Measurements from ENCODE around the gene NRXN3. TPM values are rescaled to one million over a fixed set of nuclear protein-coding genes. Genes with fewer than 3 reads are reported as not detected.

The NRXN3 gene
- total RNA-seq, 1 experiment from 2014 or later = not detected

DNA sequence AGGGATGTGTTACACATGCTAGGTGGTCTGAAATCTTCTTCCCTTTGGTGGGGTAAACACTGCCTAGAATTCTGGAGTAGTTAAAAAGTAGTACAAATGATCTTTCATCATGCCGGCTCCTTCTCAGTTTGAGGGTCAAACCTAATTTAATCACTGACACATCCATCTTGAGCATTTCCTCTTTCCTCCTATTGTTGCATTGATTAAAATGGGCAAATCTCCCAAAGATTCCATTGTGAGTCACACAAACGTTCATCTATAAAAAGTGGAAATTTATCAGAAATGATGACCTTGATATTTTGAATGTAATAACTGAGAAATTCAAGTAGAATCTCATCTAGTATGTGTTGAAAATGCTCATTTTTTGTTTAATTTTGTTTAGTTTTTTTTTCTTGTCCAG, 996.0 kb downstream of the NRXN3 start:
- Histone ChIP-seq H3K27ac (no peak overlapping the region), H3K9me2 (ENCODE audit: insufficient read depth) (no peaks in the 10 kb centered on the region), H4K20me1 (ENCODE audit: insufficient read depth) (no peaks in the 10 kb centered on the region), H3K4me3 (no peak overlapping the region), H3K4me2 (no peak overlapping the region), H3F3A (ENCODE audit: insufficient read depth, low read depth) (no peaks in the 10 kb centered on the region), H3K79me2 (ENCODE audit: low read depth) (no peaks in the 10 kb centered on the region), H3K4me1 (replicated peaks; ENCODE audit: insufficient read depth) (no peaks in the 10 kb centered on the region), H3K9me3 (ENCODE audit: insufficient read depth, low read depth) (no peaks in the 10 kb centered on the region), H3K27me3 (ENCODE audit: insufficient read depth, low read depth) (no peaks in the 10 kb centered on the region), H3K36me3 (ENCODE audit: low read depth) (no peaks in the 10 kb centered on the region), H2AFZ (no peak overlapping the region)
- no peak for DNase-seq
- TF ChIP-seq EZH2 (IDR thresholded peaks at IDR 0.05; ENCODE audit: low read depth) = no peak
- TF ChIP-seq, protein P1, sequence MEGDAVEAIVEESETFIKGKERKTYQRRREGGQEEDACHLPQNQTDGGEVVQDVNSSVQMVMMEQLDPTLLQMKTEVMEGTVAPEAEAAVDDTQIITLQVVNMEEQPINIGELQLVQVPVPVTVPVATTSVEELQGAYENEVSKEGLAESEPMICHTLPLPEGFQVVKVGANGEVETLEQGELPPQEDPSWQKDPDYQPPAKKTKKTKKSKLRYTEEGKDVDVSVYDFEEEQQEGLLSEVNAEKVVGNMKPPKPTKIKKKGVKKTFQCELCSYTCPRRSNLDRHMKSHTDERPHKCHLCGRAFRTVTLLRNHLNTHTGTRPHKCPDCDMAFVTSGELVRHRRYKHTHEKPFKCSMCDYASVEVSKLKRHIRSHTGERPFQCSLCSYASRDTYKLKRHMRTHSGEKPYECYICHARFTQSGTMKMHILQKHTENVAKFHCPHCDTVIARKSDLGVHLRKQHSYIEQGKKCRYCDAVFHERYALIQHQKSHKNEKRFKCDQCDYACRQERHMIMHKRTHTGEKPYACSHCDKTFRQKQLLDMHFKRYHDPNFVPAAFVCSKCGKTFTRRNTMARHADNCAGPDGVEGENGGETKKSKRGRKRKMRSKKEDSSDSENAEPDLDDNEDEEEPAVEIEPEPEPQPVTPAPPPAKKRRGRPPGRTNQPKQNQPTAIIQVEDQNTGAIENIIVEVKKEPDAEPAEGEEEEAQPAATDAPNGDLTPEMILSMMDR (conservative IDR thresholded peaks at IDR 0.05) = no peak
- CTCF ChIA-PET = no interaction called here
- BruUV-seq (replicated peaks) = no TSS peak
- POLR2A ChIA-PET (ENCODE audit: unreplicated experiment) = no interaction called here
- intact Hi-C loops (cut with micrococcal nuclease; ENCODE audit: unreplicated experiment) = no loop called here

GRCh38 chr14:79167957-79168356, 997.8 kb downstream of the NRXN3 start:
- Histone ChIP-seq H3K4me2 (no peak overlapping the region), H2AFZ (no peak overlapping the region), H3K4me1 (replicated peaks; ENCODE audit: insufficient read depth) (no peaks in the 10 kb centered on the region), H3K79me2 (ENCODE audit: low read depth) (no peaks in the 10 kb centered on the region), H3F3A (ENCODE audit: insufficient read depth, low read depth) (no peaks in the 10 kb centered on the region), H3K9me2 (ENCODE audit: insufficient read depth) (no peaks in the 10 kb centered on the region), H4K20me1 (ENCODE audit: insufficient read depth) (no peaks in the 10 kb centered on the region), H3K4me3 (no peak overlapping the region), H3K9me3 (ENCODE audit: insufficient read depth, low read depth) (no peaks in the 10 kb centered on the region), H3K27ac (no peak overlapping the region), H3K27me3 (ENCODE audit: insufficient read depth, low read depth) (no peaks in the 10 kb centered on the region), H3K36me3 (ENCODE audit: low read depth) (no peaks in the 10 kb centered on the region)
- no peak for DNase-seq
- no peak for TF ChIP-seq EZH2 (IDR thresholded peaks at IDR 0.05; ENCODE audit: low read depth)
- TF ChIP-seq, protein P1 (conservative IDR thresholded peaks at IDR 0.05) = no peak
- CTCF ChIA-PET = no interaction called here
- POLR2A ChIA-PET (ENCODE audit: unreplicated experiment) = no interaction called here
- intact Hi-C loops (cut with micrococcal nuclease; ENCODE audit: unreplicated experiment) = no loop called here
- no TSS peak for BruUV-seq (replicated peaks)

- no peaks in the 10 kb centered on the region for H4K20me1 ChIP-seq (ENCODE audit: insufficient read depth)
Observed at GRCh38 chr14:79175671-79176070, 1005.5 kb downstream of the NRXN3 start.

More at GRCh38 chr14:79175671-79176070, 1005.5 kb downstream of the NRXN3 start:
- intact Hi-C loops (cut with micrococcal nuclease; ENCODE audit: unreplicated experiment) = no loop called here
- Histone ChIP-seq H3K9me3 (ENCODE audit: insufficient read depth, low read depth) (no peaks in the 10 kb centered on the region), H3K4me2 (no peak overlapping the region), H3K27me3 (ENCODE audit: insufficient read depth, low read depth) (no peaks in the 10 kb centered on the region; the same call in 1 of the 2 replicates), H3F3A (ENCODE audit: insufficient read depth, low read depth) (no peaks in the 10 kb centered on the region), H3K4me3 (no peak overlapping the region), H3K27ac (no peak overlapping the region), H3K9me2 (ENCODE audit: insufficient read depth) (no peaks in the 10 kb centered on the region), H3K79me2 (ENCODE audit: low read depth) (no peaks in the 10 kb centered on the region), H3K36me3 (ENCODE audit: low read depth) (no peaks in the 10 kb centered on the region), H2AFZ (no peak overlapping the region), H3K4me1 (replicated peaks; ENCODE audit: insufficient read depth) (no peaks in the 10 kb centered on the region)
- BruUV-seq (replicated peaks) = no TSS peak
- no peak for DNase-seq
- ChIA-PET CTCF (no interaction called here), POLR2A (ENCODE audit: unreplicated experiment) (no interaction called here)
- no peak for TF ChIP-seq EZH2 (IDR thresholded peaks at IDR 0.05; ENCODE audit: low read depth)
- TF ChIP-seq, protein P1 (conservative IDR thresholded peaks at IDR 0.05) = no peak

Data from PC-9 (cell line).